T47D (cell line): ENCODE data around the gene CYB5B.
A peak's percentile ranks its signal among the peaks of the same experiment; 100 is the strongest.
"Not testable (repeated sequence)": the region's sequence is repeated elsewhere in the genome, so short reads cannot be mapped to it uniquely, and the experiment has no call there.

ENCODE experiments used
- DNase-seq, 2 experiments: peaks; one replicate each; pipeline versions ENCODE4 v3.0.0 to v3.0.0-alpha.2; 2011 to 2012; ENCODE audit warnings: low read depth in 1 of 2, low spot score in 1 of 2
- JUND ChIP-seq: IDR thresholded peaks from 2 replicates; pipeline ENCODE4 v1.6.1; 2012; ENCODE audit warnings: low read depth
- in situ Hi-C: cut with HindIII; loops from 2 replicates; pipeline ENCODE4 v1.10.0; 2016; ENCODE audit warnings: low sequenced_read_pairs, low pct_unique_long_range_greater_than_20kb

Gene CYB5B

GRCh38 chr16:69413045-69413664 is 11.3 kb upstream of the CYB5B start:
- no peak for DNase-seq
- in situ Hi-C loops = no loop called here
- TF ChIP-seq JUND = no peak

- TF ChIP-seq JUND = no peak
- in situ Hi-C loops = no loop called here
- peak in 1 of 2 experiments; percentile 57 for DNase-seq
These were observed 6.8 kb upstream of the CYB5B start for GRCh38 chr16:69417520-69418199.

- in situ Hi-C loops = no loop called here
- no peak for TF ChIP-seq JUND
These were observed 4.5 kb upstream of the CYB5B start for GRCh38 chr16:69419956-69420355.

GRCh38 chr16:69423189-69423588 is 1.2 kb upstream of the CYB5B start:
- DNase-seq = no peak
- no peak for TF ChIP-seq JUND
- in situ Hi-C loops = no loop called here

More at GRCh38 chr16:69419956-69420355, 4.5 kb upstream of the CYB5B start:
- no peak for DNase-seq

GRCh38 chr16:69424935-69425784 is 741 bp downstream of the CYB5B start:
- DNase-seq = no peak
- in situ Hi-C loops = no loop called here
- no peak for TF ChIP-seq JUND

GRCh38 chr16:69428652-69429051 is 4.2 kb downstream of the CYB5B start:
- no peak for DNase-seq
- in situ Hi-C loops = no loop called here
- no peak for TF ChIP-seq JUND

GRCh38 chr16:69429058-69429640 is 4.7 kb downstream of the CYB5B start:
- in situ Hi-C loops, DNase-seq: not testable (repeated sequence)

- in situ Hi-C loops = no loop called here
- DNase-seq = no peak
- TF ChIP-seq JUND = no peak
These were observed 7.6 kb downstream of the CYB5B start for GRCh38 chr16:69431948-69432468.

GRCh38 chr16:69434066-69434465 is 9.6 kb downstream of the CYB5B start:
- in situ Hi-C loops = no loop called here
- DNase-seq = no peak
- TF ChIP-seq JUND = no peak

GRCh38 chr16:69435977-69436820 is 11.8 kb downstream of the CYB5B start:
- DNase-seq = no peak
- in situ Hi-C loops = no loop called here
- TF ChIP-seq JUND = no peak

- no peak for DNase-seq
- TF ChIP-seq JUND = no peak
- in situ Hi-C loops = no loop called here
These were observed 12.5 kb downstream of the CYB5B start for GRCh38 chr16:69436896-69437295.

GRCh38 chr16:69438465-69438864 is 14.0 kb downstream of the CYB5B start:
- in situ Hi-C loops = no loop called here
- DNase-seq = no peak
- TF ChIP-seq JUND = no peak
